SK-N-SH treated with all-trans-retinoic acid at 6 μM for 48 hours (cell line): ENCODE results near the gene HBG2.

Experiments
- ARNTL ChIP-seq: fragments of 450-650 bp; formaldehyde crosslinking; IDR thresholded peaks from 2 replicates; pipeline ENCODE4 v1.5.0; 2020; ENCODE audit warnings: low read depth, mild to moderate bottlenecking, moderate library complexity, borderline replicate concordance
- BACH2 ChIP-seq: fragments of 250-450 bp; sonication (Bioruptor Pico); IDR thresholded peaks from 2 replicates; pipeline ENCODE4 v1.9.0; 2021; ENCODE audit warnings: mild to moderate bottlenecking, borderline replicate concordance
- CREB5 ChIP-seq: fragments of 250-450 bp; sonication (Bioruptor Pico); IDR thresholded peaks from 2 replicates; pipeline ENCODE4 v1.5.1; 2020; ENCODE audit warnings: low read depth, mild to moderate bottlenecking, moderate library complexity
- CSRNP3 ChIP-seq: fragments of 250-450 bp; sonication (Bioruptor Pico); IDR thresholded peaks from 2 replicates; pipeline ENCODE4 v1.5.1; 2021; ENCODE audit warnings: mild to moderate bottlenecking, moderate library complexity
- ESRRG ChIP-seq: fragments of 250-450 bp; sonication (Bioruptor Pico); IDR thresholded peaks from 2 replicates; pipeline ENCODE4 v1.6.1; 2021; ENCODE audit warnings: mild to moderate bottlenecking
- OSR1 ChIP-seq: fragments of 250-450 bp; sonication (Bioruptor Pico); IDR thresholded peaks from 2 replicates; pipeline ENCODE4 v1.8.0; 2022; ENCODE audit warnings: moderate library complexity, mild to moderate bottlenecking, inconsistent platforms
- PATZ1 ChIP-seq: fragments of 250-450 bp; sonication (Bioruptor Pico); IDR thresholded peaks from 2 replicates; pipeline ENCODE4 v1.8.0; 2020; ENCODE audit warnings: mild to moderate bottlenecking, moderate library complexity, borderline replicate concordance
- PPARA ChIP-seq: fragments of 250-450 bp; sonication (Bioruptor Pico); IDR thresholded peaks from 2 replicates; pipeline ENCODE4 v1.5.0; 2020; ENCODE audit warnings: mild to moderate bottlenecking, borderline replicate concordance
- RARB ChIP-seq: fragments of 250-450 bp; sonication (Bioruptor Pico); IDR thresholded peaks from 2 replicates; pipeline ENCODE4 v1.8.0; 2021; ENCODE audit warnings: mild to moderate bottlenecking, moderate library complexity

GRCh38 chr11:5231111-5231510 is 23.5 kb downstream of the HBG2 start:
- no peak for TF ChIP-seq ESRRG (CRISPR knock-in tag)
- TF ChIP-seq OSR1 (CRISPR knock-in tag): no peak
- no peak for TF ChIP-seq BACH2 (CRISPR knock-in tag)
- TF ChIP-seq ARNTL (CRISPR knock-in tag): no peak
- no peak for TF ChIP-seq RARB
- TF ChIP-seq PATZ1 (CRISPR knock-in tag): no peak
- TF ChIP-seq PPARA (CRISPR knock-in tag): no peak
- TF ChIP-seq CREB5 (CRISPR knock-in tag): no peak
- no peak for TF ChIP-seq CSRNP3 (CRISPR knock-in tag)
